Stimulated activated CD4-positive, alpha-beta T cell treated with anti-CD3 and anti-CD28 coated beads, Interleukin-12 subunit alpha, Interleukin-12 subunit beta, amount 100 ng/mL, for 4 hours (primary cell): Measurements from ENCODE around the gene ARHGAP29.

ENCODE experiments used
- DNase-seq: peaks from one replicate; pipeline ENCODE4 v3.0.0-alpha.2; 2020

ARHGAP29 gene, protein sequence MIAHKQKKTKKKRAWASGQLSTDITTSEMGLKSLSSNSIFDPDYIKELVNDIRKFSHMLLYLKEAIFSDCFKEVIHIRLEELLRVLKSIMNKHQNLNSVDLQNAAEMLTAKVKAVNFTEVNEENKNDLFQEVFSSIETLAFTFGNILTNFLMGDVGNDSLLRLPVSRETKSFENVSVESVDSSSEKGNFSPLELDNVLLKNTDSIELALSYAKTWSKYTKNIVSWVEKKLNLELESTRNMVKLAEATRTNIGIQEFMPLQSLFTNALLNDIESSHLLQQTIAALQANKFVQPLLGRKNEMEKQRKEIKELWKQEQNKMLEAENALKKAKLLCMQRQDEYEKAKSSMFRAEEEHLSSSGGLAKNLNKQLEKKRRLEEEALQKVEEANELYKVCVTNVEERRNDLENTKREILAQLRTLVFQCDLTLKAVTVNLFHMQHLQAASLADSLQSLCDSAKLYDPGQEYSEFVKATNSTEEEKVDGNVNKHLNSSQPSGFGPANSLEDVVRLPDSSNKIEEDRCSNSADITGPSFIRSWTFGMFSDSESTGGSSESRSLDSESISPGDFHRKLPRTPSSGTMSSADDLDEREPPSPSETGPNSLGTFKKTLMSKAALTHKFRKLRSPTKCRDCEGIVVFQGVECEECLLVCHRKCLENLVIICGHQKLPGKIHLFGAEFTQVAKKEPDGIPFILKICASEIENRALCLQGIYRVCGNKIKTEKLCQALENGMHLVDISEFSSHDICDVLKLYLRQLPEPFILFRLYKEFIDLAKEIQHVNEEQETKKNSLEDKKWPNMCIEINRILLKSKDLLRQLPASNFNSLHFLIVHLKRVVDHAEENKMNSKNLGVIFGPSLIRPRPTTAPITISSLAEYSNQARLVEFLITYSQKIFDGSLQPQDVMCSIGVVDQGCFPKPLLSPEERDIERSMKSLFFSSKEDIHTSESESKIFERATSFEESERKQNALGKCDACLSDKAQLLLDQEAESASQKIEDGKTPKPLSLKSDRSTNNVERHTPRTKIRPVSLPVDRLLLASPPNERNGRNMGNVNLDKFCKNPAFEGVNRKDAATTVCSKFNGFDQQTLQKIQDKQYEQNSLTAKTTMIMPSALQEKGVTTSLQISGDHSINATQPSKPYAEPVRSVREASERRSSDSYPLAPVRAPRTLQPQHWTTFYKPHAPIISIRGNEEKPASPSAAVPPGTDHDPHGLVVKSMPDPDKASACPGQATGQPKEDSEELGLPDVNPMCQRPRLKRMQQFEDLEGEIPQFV

GRCh38 chr1:94237291-94238226 lies at the start of gene ARHGAP29:
ARHGAP29 (minus strand) TSS chr1:94237584; CDS start chr1:94231611, 5,973 bp downstream.
- DNase-seq: peak; percentile 58

- no peak for DNase-seq
These were observed 49.6 kb upstream of the ARHGAP29 start for GRCh38 chr1:94286864-94287437.

DNA sequence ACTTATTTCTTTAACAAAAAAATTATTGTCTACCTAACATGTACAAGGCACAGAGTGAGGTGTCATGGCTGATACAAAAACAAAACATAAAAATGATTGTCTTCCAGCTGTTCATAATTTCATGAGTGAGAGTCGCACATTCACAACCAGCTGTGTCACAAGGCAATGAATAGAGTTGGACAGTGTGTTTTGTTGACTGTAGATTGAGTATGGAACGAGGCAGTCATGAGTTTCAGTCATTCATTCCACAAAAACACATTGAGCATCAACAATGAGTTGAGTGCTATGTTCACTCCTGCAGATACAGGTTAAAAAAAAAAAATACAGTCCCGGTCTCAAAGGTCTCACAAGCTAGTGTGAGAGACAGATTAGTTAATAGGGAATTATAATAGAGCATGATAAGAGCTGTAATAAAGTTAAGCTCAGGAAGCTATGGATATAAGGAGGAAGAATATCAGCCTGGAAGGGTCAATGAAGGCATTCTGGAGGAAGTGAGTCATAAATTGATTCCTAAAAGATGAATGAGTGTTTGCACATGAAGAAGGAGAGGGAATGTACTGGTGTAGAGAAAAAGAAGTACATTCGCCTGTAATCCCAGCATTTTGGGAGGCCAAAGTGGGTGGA lies 47.8 kb upstream of the ARHGAP29 start:
- DNase-seq: no peak

- DNase-seq: no peak
These were observed 47.1 kb upstream of the ARHGAP29 start for GRCh38 chr1:94284476-94284875.

GRCh38 chr1:94283462-94283861 lies 46.1 kb upstream of the ARHGAP29 start:
- DNase-seq: no peak

DNA sequence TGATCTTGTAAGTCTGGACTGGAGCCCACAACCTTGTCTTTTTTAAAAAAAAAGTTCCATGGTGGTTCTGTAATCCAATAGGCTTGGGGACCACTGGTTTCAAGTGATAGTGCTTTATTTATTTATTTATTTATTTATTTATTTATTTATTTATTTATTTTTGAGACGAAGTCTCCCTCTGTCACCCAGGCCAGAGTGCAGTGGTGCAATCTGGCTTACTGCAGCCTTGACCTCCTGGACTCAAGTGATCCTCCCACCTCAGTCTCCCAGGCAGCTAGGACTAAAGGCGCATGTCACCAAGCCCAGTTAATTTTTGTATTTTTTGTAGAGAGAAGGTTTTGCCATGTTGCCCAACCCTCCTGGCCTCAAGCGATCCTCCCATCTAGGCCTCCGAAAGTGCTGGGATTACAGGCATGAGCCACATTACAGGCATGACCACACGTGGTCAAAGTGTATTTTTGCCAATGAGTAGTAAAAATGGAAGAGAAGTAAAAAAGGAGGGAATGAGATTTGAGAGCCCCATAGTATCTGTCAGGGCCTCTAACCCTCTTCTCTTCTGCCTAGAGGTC lies 44.8 kb upstream of the ARHGAP29 start:
- DNase-seq: no peak

- DNase-seq: no peak
These were observed 44.2 kb upstream of the ARHGAP29 start for GRCh38 chr1:94281361-94282142.

DNA sequence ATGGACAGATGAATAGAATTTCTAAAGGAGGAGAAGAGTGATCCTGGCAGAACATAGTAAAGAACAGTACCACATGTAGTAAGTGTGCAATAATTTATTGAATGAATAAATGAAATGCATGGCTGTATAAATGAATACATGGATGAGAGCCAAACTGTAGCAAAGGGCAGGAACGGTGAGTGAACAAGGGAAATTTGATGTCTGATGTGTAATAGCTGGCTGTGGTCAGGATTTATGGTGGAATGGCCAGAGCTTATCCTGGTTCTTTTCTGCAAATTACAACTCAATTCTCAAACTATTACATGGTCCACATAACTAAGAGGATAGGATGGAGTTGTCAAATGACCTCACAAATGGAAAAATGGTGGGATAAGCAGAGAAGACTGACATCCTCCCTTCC lies 43.2 kb upstream of the ARHGAP29 start:
- no peak for DNase-seq

- DNase-seq: no peak
These were observed 42.1 kb upstream of the ARHGAP29 start for GRCh38 chr1:94279462-94279861.

DNA sequence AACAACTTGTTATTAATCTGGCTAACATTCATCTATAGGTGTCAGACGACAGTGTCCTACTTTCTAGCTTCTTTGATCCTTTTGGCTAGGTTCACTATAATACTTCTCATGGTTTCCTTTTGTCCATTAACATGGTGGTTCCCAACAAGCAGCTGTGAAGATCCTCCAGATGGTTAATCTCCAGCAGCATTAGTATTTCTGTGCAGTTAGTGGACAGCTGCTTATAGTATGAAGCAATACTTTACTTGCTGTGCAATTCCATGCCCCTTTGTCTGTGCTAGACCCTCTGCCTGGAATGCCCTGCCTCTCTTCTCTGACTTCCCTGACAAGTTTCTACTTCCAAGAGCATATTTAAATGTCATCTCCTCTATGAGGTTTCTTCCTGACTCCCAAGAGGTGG lies 41.7 kb upstream of the ARHGAP29 start:
- no peak for DNase-seq

DNA sequence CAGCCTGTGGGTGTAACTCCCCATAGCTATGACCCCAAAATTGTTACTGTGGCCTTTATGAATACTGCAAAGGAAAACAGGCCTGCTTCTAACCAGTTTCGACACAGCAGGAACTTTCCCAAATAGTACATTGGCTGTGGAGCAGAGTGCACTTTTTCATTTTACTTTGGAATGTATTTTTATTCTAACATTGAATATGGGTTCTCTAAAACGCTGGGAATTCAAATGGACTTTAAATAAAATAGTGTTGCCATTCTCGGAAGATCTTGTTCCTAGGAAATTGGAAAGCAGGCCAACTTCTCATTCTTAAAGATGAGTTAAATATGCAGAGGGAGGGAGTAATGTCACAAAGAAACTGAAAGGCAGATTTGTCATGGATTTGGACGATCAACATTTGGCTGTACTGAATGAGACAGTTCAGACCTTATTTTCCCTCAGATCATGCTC lies 39.6 kb upstream of the ARHGAP29 start:
- no peak for DNase-seq

GRCh38 chr1:94275083-94275482 lies 37.7 kb upstream of the ARHGAP29 start:
- DNase-seq: no peak

- DNase-seq: no peak
These were observed 37.2 kb upstream of the ARHGAP29 start for GRCh38 chr1:94274561-94274960.

DNA sequence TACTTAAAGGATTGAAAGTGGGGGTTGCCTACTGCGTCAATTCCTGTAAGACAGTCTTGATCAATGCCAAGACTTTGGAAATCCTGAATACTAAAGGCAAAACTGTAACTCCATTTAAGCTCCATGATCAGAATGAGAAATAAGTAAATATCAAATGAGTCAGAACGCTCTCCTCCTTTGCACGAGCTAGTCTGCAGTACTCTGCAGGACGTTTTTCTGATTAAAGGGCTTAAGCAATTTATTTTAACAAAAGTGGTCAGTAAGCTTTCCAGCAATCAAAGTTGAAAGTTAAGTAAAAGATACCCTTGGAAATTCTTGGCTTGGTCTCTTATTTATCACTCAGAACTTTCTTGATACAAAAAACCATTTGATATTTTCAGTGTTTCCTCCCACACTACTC lies 35.7 kb upstream of the ARHGAP29 start:
- no peak for DNase-seq

GRCh38 chr1:94272388-94272787 lies 35.0 kb upstream of the ARHGAP29 start:
- DNase-seq: no peak

- no peak for DNase-seq
These were observed 34.0 kb upstream of the ARHGAP29 start for GRCh38 chr1:94271373-94271772.

GRCh38 chr1:94270801-94271203 lies 33.4 kb upstream of the ARHGAP29 start:
- DNase-seq: no peak

DNA sequence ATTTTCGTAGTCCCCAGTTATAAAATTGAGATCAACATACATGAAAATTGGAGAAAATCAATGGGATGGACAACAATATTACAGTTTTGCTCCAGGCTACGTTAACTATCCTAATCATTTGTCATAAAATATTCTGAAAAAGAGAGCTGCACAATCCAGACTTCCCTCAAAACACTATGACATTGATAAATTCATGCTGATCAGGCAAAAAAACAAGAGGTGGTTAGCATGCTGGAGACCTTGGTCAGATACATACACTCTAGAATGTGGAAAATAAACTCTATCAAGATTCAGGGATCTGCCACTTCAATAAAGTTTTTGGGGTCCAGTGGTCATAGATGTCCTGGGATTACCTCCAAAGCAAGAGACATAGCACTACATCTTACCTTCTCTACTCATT lies 32.5 kb upstream of the ARHGAP29 start:
- no peak for DNase-seq

DNA sequence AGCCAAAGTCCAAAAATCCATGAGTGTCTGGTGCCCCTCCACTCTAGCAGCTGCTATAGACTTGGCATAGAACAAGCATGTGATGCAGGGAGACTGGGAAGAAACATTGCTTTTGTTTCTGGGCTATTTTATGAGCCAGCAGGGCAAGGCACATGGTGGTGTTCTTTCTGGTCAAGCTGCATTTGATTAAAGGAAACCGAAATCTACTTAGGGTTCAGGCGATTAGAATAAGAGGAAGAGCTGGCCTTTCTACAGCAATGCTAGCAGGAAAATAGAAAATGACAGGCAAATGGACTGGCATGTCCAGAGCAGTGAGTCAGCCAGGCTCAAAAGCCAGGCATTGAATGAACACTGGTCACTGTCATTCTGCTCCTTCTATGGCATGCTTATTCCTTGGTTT lies 28.5 kb upstream of the ARHGAP29 start:
- no peak for DNase-seq

DNA sequence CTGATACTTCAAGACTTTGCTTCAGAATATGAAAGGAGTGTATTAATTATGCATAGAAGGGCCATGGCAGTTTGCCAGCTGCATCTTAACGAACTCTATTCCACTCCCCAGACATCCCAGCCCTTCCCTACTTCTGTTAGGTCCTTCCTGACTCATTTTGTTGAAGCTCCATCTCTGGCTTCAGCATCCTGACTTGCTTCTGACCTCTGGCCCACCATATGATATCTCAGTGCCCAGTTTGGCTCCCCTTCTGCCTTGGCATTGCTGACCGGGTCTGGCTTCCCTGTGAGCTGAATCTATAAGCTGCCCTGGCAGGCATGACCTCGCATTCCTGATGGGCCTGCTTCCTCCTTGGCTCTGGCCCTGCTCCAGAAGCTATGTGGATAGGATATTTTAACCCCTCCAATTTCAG lies 27.6 kb upstream of the ARHGAP29 start:
- no peak for DNase-seq
